H1 (cell line): ENCODE measurements around the gene FASLG. TPM values are rescaled to one million over a fixed set of nuclear protein-coding genes. Genes with fewer than 3 reads are reported as not detected.

ENCODE experiments used
- CTCF ChIA-PET: fragments of 300-600 bp; sonication (Branson Sonifier 250); formaldehyde crosslinking; loops from one replicate; lab custom pipeline; 2021; ENCODE audit not compliant: partially characterized antibody; lab: Charles Lee
- POLR2A ChIA-PET: fragments of 300-600 bp; sonication (Branson Sonifier 250); formaldehyde crosslinking; loops from one replicate; lab custom pipeline; 2021; ENCODE audit warnings: inconsistent platforms; ENCODE audit not compliant: partially characterized antibody; lab: Charles Lee
- DNase-seq, 2 experiments: peaks; one replicate each; pipeline versions ENCODE4 v3.0.0 to v3.0.0-alpha.2; 2010 to 2022; ENCODE audit warnings: low spot score in 2 of 2, low read depth in 1 of 2, mixed read lengths in 1 of 2
- FAIRE-seq: peaks from 2 replicates; lab custom pipeline; 2011; peaks lifted over from hg19 to GRCh38; lab: Jason Lieb, UNC
- H2AFZ ChIP-seq: 2 replicates; pipeline ENCODE4 v1.8.1; 2012; ENCODE audit warnings: low read length, inconsistent platforms
- H2AK5ac ChIP-seq: 2 replicates; pipeline ENCODE4 v1.6.1; 2013; ENCODE audit warnings: low read depth, low read length
- H2BK120ac ChIP-seq: replicated peaks from 2 replicates; pipeline ENCODE3; 2013; ENCODE audit warnings: low read depth, low read length, inconsistent platforms
- H2BK12ac ChIP-seq: 2 replicates; pipeline ENCODE4 v1.6.1; 2013; ENCODE audit warnings: low read depth, low read length
- H2BK15ac ChIP-seq: 2 replicates; pipeline ENCODE4 v1.6.1; 2013; ENCODE audit warnings: low read length
- H2BK20ac ChIP-seq: 2 replicates; pipeline ENCODE4 v1.6.1; 2013; ENCODE audit warnings: low read length
- H2BK5ac ChIP-seq: 2 replicates; pipeline ENCODE4 v1.6.1; 2013; ENCODE audit warnings: low read depth, low read length
- H3K14ac ChIP-seq: 2 replicates; pipeline ENCODE4 v1.6.1; 2013; ENCODE audit warnings: inconsistent platforms; ENCODE audit not compliant: insufficient read length
- H3K18ac ChIP-seq: 2 replicates; pipeline ENCODE4 v1.6.1; 2013; ENCODE audit warnings: low read length; ENCODE audit errors: extremely low read depth
- H3K23ac ChIP-seq: 2 replicates; pipeline ENCODE4 v1.6.1; 2013; ENCODE audit warnings: inconsistent platforms; ENCODE audit not compliant: insufficient read length
- H3K23me2 ChIP-seq: 2 replicates; pipeline ENCODE4 v1.6.1; 2013; ENCODE audit warnings: low read depth, low read length
- H3K27ac ChIP-seq: 2 replicates; pipeline ENCODE4 v1.6.1; 2011; ENCODE audit warnings: low read depth, low read length, inconsistent platforms
- H3K27me3 ChIP-seq, 4 experiments: replicated peaks in 1 of 4; 1 replicate in 1 of 4; 2 replicates in 3 of 4; pipeline versions ENCODE4 v1.6.1 to v1.8.1; 2011 to 2013; ENCODE audit warnings: low read length in 3 of 4, mild to moderate bottlenecking in 3 of 4, inconsistent platforms in 2 of 4, mixed read lengths in 2 of 4, moderate library complexity in 1 of 4; ENCODE audit not compliant: control insufficient read depth in 3 of 4, insufficient read depth in 3 of 4; ENCODE audit errors: extremely low read depth in 1 of 4
- H3K36me3 ChIP-seq, 4 experiments: 2 replicates each; pipeline versions ENCODE4 v1.6.1 to v1.8.1; 2011 to 2013; ENCODE audit warnings: mild to moderate bottlenecking in 4 of 4, low read length in 3 of 4, moderate library complexity in 2 of 4, control low read depth in 1 of 4, inconsistent platforms in 1 of 4; ENCODE audit not compliant: insufficient read depth in 4 of 4, control insufficient read depth in 2 of 4
- H3K4ac ChIP-seq: replicated peaks from 2 replicates; pipeline ENCODE3; 2013; ENCODE audit warnings: low read length, low read depth, mixed read lengths, inconsistent platforms; ENCODE audit not compliant: insufficient read length
- H3K4me1 ChIP-seq, 4 experiments: replicated peaks in 1 of 4; 1 replicate in 1 of 4; 2 replicates in 3 of 4; pipeline versions ENCODE4 v1.6.1 to v1.8.1; 2011 to 2013; ENCODE audit warnings: low read length in 3 of 4, inconsistent platforms in 2 of 4, mixed read lengths in 1 of 4; ENCODE audit not compliant: insufficient read depth in 4 of 4, control insufficient read depth in 3 of 4
- H3K4me2 ChIP-seq, 2 experiments: 2 replicates each; pipeline versions ENCODE4 v1.6.1 to v1.8.1; 2011 to 2013; ENCODE audit warnings: low read depth in 2 of 2, low read length in 2 of 2, control low read depth in 1 of 2, inconsistent platforms in 1 of 2, mild to moderate bottlenecking in 1 of 2; ENCODE audit not compliant: insufficient read depth in 1 of 2
- H3K4me3 ChIP-seq, 4 experiments: fragments of 200-600, 300-600 bp in 1 of 4; sonication (generic), shearing (Covaris generic), sonication (Bioruptor Twin) in 1 of 4; 2 replicates each; pipeline versions ENCODE4 v1.5.1 to v1.8.1; 2011 to 2016; ENCODE audit warnings: low read length in 4 of 4, low read depth in 3 of 4, control low read depth in 2 of 4, inconsistent platforms in 2 of 4, mild to moderate bottlenecking in 2 of 4, mixed read lengths in 1 of 4, moderate library complexity in 1 of 4; ENCODE audit not compliant: insufficient read depth in 2 of 4; ENCODE audit errors: extremely low read depth in 1 of 4
- H3K56ac ChIP-seq: replicated peaks from 2 replicates; pipeline ENCODE3; 2013; ENCODE audit warnings: low read depth, mild to moderate bottlenecking, mixed read lengths, low read length, inconsistent platforms; ENCODE audit not compliant: insufficient read length
- H3K79me1 ChIP-seq: 2 replicates; pipeline ENCODE4 v1.6.1; 2013; ENCODE audit warnings: low read depth, low read length, control low read depth
- H3K79me2 ChIP-seq, 2 experiments: 2 replicates each; pipeline versions ENCODE4 v1.6.1 to v1.8.1; 2012 to 2013; ENCODE audit warnings: low read length in 2 of 2, mild to moderate bottlenecking in 2 of 2, inconsistent platforms in 1 of 2; ENCODE audit not compliant: insufficient read depth in 2 of 2, control insufficient read depth in 1 of 2
- H3K9ac ChIP-seq, 4 experiments: replicated peaks in 1 of 4; 1 replicate in 1 of 4; 2 replicates in 3 of 4; pipeline versions ENCODE4 v1.6.1 to v1.8.1; 2011 to 2013; ENCODE audit warnings: low read depth in 3 of 4, low read length in 3 of 4, control low read depth in 2 of 4, mild to moderate bottlenecking in 2 of 4, moderate library complexity in 2 of 4, inconsistent platforms in 1 of 4; ENCODE audit errors: extremely low read depth in 1 of 4
- H3K9me3 ChIP-seq, 2 experiments: 2 replicates each; pipeline versions ENCODE4 v1.6.1 to v1.8.1; 2012 to 2013; ENCODE audit warnings: mild to moderate bottlenecking in 2 of 2, moderate library complexity in 2 of 2, control low read depth in 1 of 2, inconsistent platforms in 1 of 2, low read depth in 1 of 2, low read length in 1 of 2, mixed read lengths in 1 of 2; ENCODE audit not compliant: insufficient read depth in 2 of 2
- H4K20me1 ChIP-seq, 2 experiments: replicated peaks in 1 of 2; 2 replicates each; pipeline versions ENCODE3 to v1.8.1; 2011 to 2013; ENCODE audit warnings: inconsistent platforms in 2 of 2, low read length in 2 of 2, mild to moderate bottlenecking in 1 of 2; ENCODE audit not compliant: insufficient read depth in 2 of 2, control insufficient read depth in 1 of 2
- H4K5ac ChIP-seq: 2 replicates; pipeline ENCODE4 v1.6.1; 2013; ENCODE audit warnings: low read length, low read depth, mixed read lengths, inconsistent platforms; ENCODE audit not compliant: insufficient read length
- H4K8ac ChIP-seq: 2 replicates; pipeline ENCODE4 v1.8.0; 2013; ENCODE audit warnings: mild to moderate bottlenecking, moderate library complexity, low read length, inconsistent platforms; ENCODE audit not compliant: insufficient read depth; ENCODE audit errors: extremely low read depth
- H4K91ac ChIP-seq: replicated peaks from 2 replicates; pipeline ENCODE3; 2013; ENCODE audit warnings: low read length, mixed read lengths, inconsistent platforms; ENCODE audit not compliant: insufficient read length
- ASH2L ChIP-seq: fragments of 200-600, 300-600 bp; sonication (generic); IDR thresholded peaks from one replicate; pipeline ENCODE4 v1.7.1; 2017; ENCODE audit warnings: low read length
- ATF3 ChIP-seq: IDR thresholded peaks from 2 replicates; pipeline ENCODE4 v1.6.1; 2011; ENCODE audit warnings: low read depth, mild to moderate bottlenecking, low read length; ENCODE audit not compliant: insufficient read depth
- CTBP2 ChIP-seq: IDR thresholded peaks from 2 replicates; pipeline ENCODE4 v1.7.0; 2011; ENCODE audit warnings: borderline replicate concordance, mild to moderate bottlenecking, moderate library complexity, mixed read lengths, low read length; ENCODE audit not compliant: insufficient read depth, insufficient read length
- E2F6 ChIP-seq: IDR thresholded peaks from 2 replicates; pipeline ENCODE4 v1.6.1; 2012; ENCODE audit warnings: inconsistent platforms
- EGR1 ChIP-seq: IDR thresholded peaks from 2 replicates; pipeline ENCODE4 v1.6.1; 2011; ENCODE audit warnings: low read depth, low read length, borderline replicate concordance
- HDAC2 ChIP-seq, 2 experiments: fragments of 300-600 bp in 1 of 2; sonication (generic) in 1 of 2; IDR thresholded peaks; 2 replicates each; pipeline ENCODE4 v1.6.1; 2011 to 2012; ENCODE audit warnings: low read depth in 2 of 2, low read length in 2 of 2, mild to moderate bottlenecking in 2 of 2, moderate library complexity in 2 of 2, borderline replicate concordance in 1 of 2, inconsistent platforms in 1 of 2
- PHF8 ChIP-seq: fragments of 200-600 bp; sonication (generic); conservative IDR thresholded peaks from 2 replicates; pipeline ENCODE4 v1.7.1; 2012; ENCODE audit warnings: low read depth, mild to moderate bottlenecking, inconsistent platforms, low read length, moderate library complexity
- POLR2A ChIP-seq, 2 experiments: IDR thresholded peaks; 1 replicate in 1 of 2; 2 replicates in 1 of 2; pipeline ENCODE4 v1.6.1; 2011; ENCODE audit warnings: low read depth in 2 of 2, low read length in 2 of 2, mild to moderate bottlenecking in 2 of 2; ENCODE audit errors: control extremely low read depth in 1 of 2
- TAF1 ChIP-seq: IDR thresholded peaks from 2 replicates; pipeline ENCODE4 v1.6.1; 2011; ENCODE audit warnings: mild to moderate bottlenecking, low read depth, low read length
- TEAD4 ChIP-seq: IDR thresholded peaks from 2 replicates; pipeline ENCODE4 v1.6.1; 2012; ENCODE audit warnings: low read depth, low read length, inconsistent platforms, mixed read lengths
- WGBS, 2 experiments: shearing (Covaris generic) in 1 of 2; methylation state at CpG; one replicate each; pipeline versions ENCODE4 v1.1.6 to v1.1.7; 2013 to 2015; ENCODE audit warnings: low lambda C conversion rate in 2 of 2, mixed read lengths in 2 of 2, inconsistent platforms in 1 of 2, low coverage in 1 of 2, missing lambda C conversion rate in 1 of 2; ENCODE audit not compliant: insufficient replicate concordance in 2 of 2, insufficient coverage in 1 of 2, insufficient read length in 1 of 2; ENCODE audit errors: extremely low coverage in 1 of 2, missing lambda C conversion rate in 1 of 2; 5-methylcytosine and 5-hydroxymethylcytosine counted together
- polyA plus RNA-seq, 7 experiments: library from polyadenylated mRNA; depleted of rRNA in 3 of 7; stranded (reverse) in 5 of 7; unstranded in 2 of 7; fragments of >200 nt in 5 of 7; fragments of 200-250 nt in 2 of 7; gene quantifications; 1 replicate in 5 of 7; 2 replicates in 1 of 7; 4 replicates in 1 of 7; pipeline versions ENCODE4 v1.2.1 to v1.2.3, GENCODE V29; 2011 to 2013; ENCODE audit warnings: missing spikeins in 2 of 7, mixed read lengths in 2 of 7
- total RNA-seq: library from RNA; stranded (reverse); fragmentation: NEBNext Ultra II Directional; extraction: Animal tissue kit (Norgen Biotek cat#: 25700); gene quantifications from 2 replicates; pipeline ENCODE4 v1.2.1, GENCODE V29; 2021

The FASLG gene
- total and polyA plus RNA-seq, 2 of the 8 experiments (the other 6 are each of a cell fraction or from before 2014, with no cell fraction given): not detected

DNA sequence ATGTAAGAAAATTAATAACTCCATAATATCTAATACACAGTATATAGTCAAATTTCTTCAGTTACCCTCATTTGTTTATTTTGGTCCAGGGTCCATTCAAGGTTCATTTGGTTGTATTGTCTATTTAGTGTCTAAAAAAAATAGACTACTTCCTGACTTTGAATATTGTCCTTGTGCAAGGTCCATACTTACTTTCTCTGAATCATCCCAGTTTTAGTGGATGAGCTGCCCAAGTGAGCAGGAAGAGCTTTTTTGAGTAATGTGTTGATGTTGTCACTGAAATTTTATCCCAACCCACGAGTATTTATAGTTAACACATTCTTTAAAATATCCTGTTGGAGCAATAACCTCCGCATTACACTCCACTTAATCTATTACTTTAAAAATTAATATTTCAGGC is 45.6 kb upstream of the FASLG start:
- Histone ChIP-seq H2BK20ac (no peak overlapping the region), H3K27me3 (no peaks in the 10 kb centered on the region), H3K27ac (no peak overlapping the region), H3K18ac (no peak overlapping the region), H2BK12ac (no peak overlapping the region), H4K20me1 (no peaks in the 10 kb centered on the region), H3K79me2 (no peaks in the 10 kb centered on the region), H2BK120ac (no peak overlapping the region), H3K4me1 (no peaks in the 10 kb centered on the region), H3K4ac (no peak overlapping the region), H4K8ac (no peak overlapping the region), H3K9ac (no peak overlapping the region), H4K5ac (no peak overlapping the region), H4K91ac (no peak overlapping the region), H3K79me1 (no peaks in the 10 kb centered on the region), H3K9me3 (peaks cover 4 to 8% of the 10 kb centered on the region in 2 experiments; a peak in 1 of 4 replicates), H3K56ac (no peak overlapping the region), H3K4me3 (no peak overlapping the region), H3K14ac (no peak overlapping the region), H3K36me3 (peaks cover 4 to 21% (median 11%) of the 10 kb centered on the region in 4 experiments; a peak in 6 of 8 replicates), H3K23me2 (no peaks in the 10 kb centered on the region), H2AFZ (no peak overlapping the region), H2BK5ac (no peak overlapping the region), H3K23ac (no peak overlapping the region), H2AK5ac (no peak overlapping the region), H3K4me2 (no peak overlapping the region), H2BK15ac (no peak overlapping the region)
- WGBS, 2 experiments: 93% methylated on average over 2 of the region's 2 CpGs; no CpG with 5 or more reads in 1 of the 2 experiments
- ChIA-PET CTCF (interaction anchor here (2.9 kb wide), 1 partner anchor 106 kb away, joined by 12 read pairs; no protein-coding TSS in a partner anchor), POLR2A (no interaction called here)
- DNase-seq (no peak), FAIRE-seq (no peak)
- TF ChIP-seq HDAC2 (IDR thresholded peaks at IDR 0.05; ENCODE audit: borderline replicate concordance in 1 of 2, low read depth in 2 of 2, low read length in 2 of 2): no peak
- TF ChIP-seq CTBP2: no peak
- no peak for TF ChIP-seq E2F6
- no peak for TF ChIP-seq TAF1
- TF ChIP-seq POLR2A (IDR thresholded peaks at IDR 0.05; ENCODE audit: control extremely low read depth in 1 of 2, low read depth in 2 of 2, low read length in 2 of 2): no peak
- TF ChIP-seq PHF8: no peak
- TF ChIP-seq EGR1: no peak
- no peak for TF ChIP-seq TEAD4
- TF ChIP-seq ASH2L: no peak
- no peak for TF ChIP-seq ATF3
